Dermis blood vessel endothelial cell (primary cell): ENCODE measurements around the gene HOXA9. TPM values are rescaled to one million over a fixed set of nuclear protein-coding genes. Genes with fewer than 3 reads are reported as not detected.
A peak's percentile ranks its signal among the peaks of the same experiment; 100 is the strongest.

Experiments used
- DNase-seq: peaks from one replicate; pipeline ENCODE4 v3.0.0; 2010
- total RNA-seq: library from RNA; depleted of rRNA; stranded (reverse); fragments of >200 nt; gene quantifications from 2 replicates; pipeline ENCODE4 v1.2.3, GENCODE V29; 2014

The HOXA9 gene
- total RNA-seq, 1 donor from 2014 or later = 9.0 TPM

GRCh38 chr7:27187475-27188385 lies 22.4 kb upstream of the HOXA9 start:
- no peak for DNase-seq

GRCh38 chr7:27186668-27187474 lies 21.5 kb upstream of the HOXA9 start:
- DNase-seq = no peak

- DNase-seq = no peak
Measured at GRCh38 chr7:27185854-27186667, 20.7 kb upstream of the HOXA9 start.

GRCh38 chr7:27185013-27185853 lies 19.9 kb upstream of the HOXA9 start, which contains the start of gene HOXA11:
HOXA11 (minus strand) TSS chr7:27185232; CDS start chr7:27185144, 88 bp downstream.
- peak; percentile 61 for DNase-seq

- peak; percentile 63 for DNase-seq
Measured at GRCh38 chr7:27184337-27185012, 19.1 kb upstream of the HOXA9 start.

GRCh38 chr7:27183682-27184336 lies 18.5 kb upstream of the HOXA9 start:
- peak; percentile 58 for DNase-seq

GRCh38 chr7:27182861-27183681 lies 17.7 kb upstream of the HOXA9 start:
- no peak for DNase-seq

GRCh38 chr7:27182285-27182841 lies 17.0 kb upstream of the HOXA9 start:
- DNase-seq = no peak

GRCh38 chr7:27181795-27182275 lies 16.5 kb upstream of the HOXA9 start:
- no peak for DNase-seq

GRCh38 chr7:27180431-27181420 lies 15.4 kb upstream of the HOXA9 start:
- no peak for DNase-seq

- peak; percentile 84 for DNase-seq
Measured at GRCh38 chr7:27179503-27180430, 14.4 kb upstream of the HOXA9 start.

- no peak for DNase-seq
Measured at GRCh38 chr7:27179030-27179429, 13.7 kb upstream of the HOXA9 start.

- DNase-seq = no peak
Measured at GRCh38 chr7:27178366-27178765, 13.0 kb upstream of the HOXA9 start.

- no peak for DNase-seq
Measured at GRCh38 chr7:27177795-27178320, 12.5 kb upstream of the HOXA9 start.

GRCh38 chr7:27176962-27177794 lies 11.8 kb upstream of the HOXA9 start:
- no peak for DNase-seq

- DNase-seq = no peak
Measured at GRCh38 chr7:27176524-27176845, 11.1 kb upstream of the HOXA9 start.
